GM12878 (cell line): ENCODE measurements around the gene ARHGAP26. TPM values are rescaled to one million over a fixed set of nuclear protein-coding genes. Genes with fewer than 3 reads are reported as not detected.

Experiments
- ATAC-seq: fragments of 200-7000 bp; cut with Tn5 transposase; 3 replicates; pipeline ENCODE4 v1.9.1; 2020; ENCODE audit warnings: mild to moderate bottlenecking, moderate library complexity
- BruUV-seq: library from RNA; stranded (reverse); fragments of 400-500 nt; replicated peaks from 2 replicates; lab custom pipeline; 2021; lab: Mats Ljungman, UMichigan
- CTCF ChIA-PET: fragments of 300-600 bp; sonication (Branson Sonifier 250); formaldehyde crosslinking; extraction: SDS; loops from one replicate; lab custom pipeline; 2021; ENCODE audit warnings: inconsistent platforms; lab: Yijun Ruan, JAX
- POLR2A ChIA-PET: fragments of 350-600 bp; formaldehyde crosslinking; extraction: SDS; loops from one replicate; lab custom pipeline; 2021; ENCODE audit warnings: inconsistent platforms; lab: Charles Lee
- RAD21 ChIA-PET: fragments of 300-600 bp; sonication (Branson Sonifier 250); formaldehyde crosslinking; loops from one replicate; lab custom pipeline; 2023; ENCODE audit warnings: antibody characterized with exemption; ENCODE audit not compliant: unreplicated experiment; lab: Charles Lee
- SMC1A ChIA-PET: fragments of 300-600 bp; sonication (Branson Sonifier 250); formaldehyde crosslinking; loops from one replicate; lab custom pipeline; 2023; ENCODE audit not compliant: unreplicated experiment, uncharacterized antibody; lab: Charles Lee
- DNase-seq: peaks from one replicate; pipeline ENCODE4 v3.0.0-alpha.2; 2011; ENCODE audit warnings: low read depth, low spot score
- FAIRE-seq: peaks from 3 replicates; lab custom pipeline; 2011; peaks lifted over from hg19 to GRCh38; lab: Jason Lieb, UNC
- H2AFZ ChIP-seq: 2 replicates; pipeline ENCODE4 v1.6.0; 2011; ENCODE audit warnings: low read depth, low read length, control low read depth; ENCODE audit not compliant: control insufficient read depth
- H3K27ac ChIP-seq: 2 replicates; pipeline ENCODE4 v1.5.1; 2011; ENCODE audit warnings: control low read depth; ENCODE audit not compliant: control insufficient read depth, insufficient read depth
- H3K27me3 ChIP-seq, 2 experiments: replicated peaks in 1 of 2; 2 replicates each; pipeline versions ENCODE4 v1.6.0 to v1.6.1; 2011; ENCODE audit warnings: low read length in 1 of 2; ENCODE audit not compliant: control insufficient read depth in 2 of 2, insufficient read depth in 2 of 2
- H3K36me3 ChIP-seq, 2 experiments: 2 replicates each; pipeline ENCODE4 v1.5.1; 2011; ENCODE audit warnings: low read length in 1 of 2; ENCODE audit not compliant: control insufficient read depth in 2 of 2, insufficient read depth in 2 of 2
- H3K4me1 ChIP-seq: 2 replicates; pipeline ENCODE4 v1.6.1; 2011; ENCODE audit warnings: mild to moderate bottlenecking, low read length, moderate library complexity, mixed read lengths; ENCODE audit not compliant: control insufficient read depth, insufficient read depth
- H3K4me2 ChIP-seq: 2 replicates; pipeline ENCODE4 v1.6.0; 2011; ENCODE audit warnings: control low read depth; ENCODE audit not compliant: control insufficient read depth, insufficient read depth
- H3K4me3 ChIP-seq: fragments of 200-600 bp; sonication (generic); 2 replicates; pipeline ENCODE4 v1.5.1; 2016
- H3K79me2 ChIP-seq: 2 replicates; pipeline ENCODE4 v1.6.0; 2011; ENCODE audit warnings: low read length; ENCODE audit not compliant: control insufficient read depth, insufficient read depth
- H3K9ac ChIP-seq: 2 replicates; pipeline ENCODE4 v1.8.0; 2011; ENCODE audit warnings: low read length, control low read depth, mixed read lengths; ENCODE audit not compliant: control insufficient read depth, insufficient read depth
- H3K9me3 ChIP-seq: replicated peaks from 3 replicates; pipeline ENCODE4 v1.5.1; 2011; ENCODE audit warnings: mild to moderate bottlenecking, low read length; ENCODE audit not compliant: control insufficient read depth, insufficient read depth
- H4K20me1 ChIP-seq: 2 replicates; pipeline ENCODE4 v1.6.0; 2011; ENCODE audit not compliant: control insufficient read depth, insufficient read depth
- CEBPB ChIP-seq, 2 experiments: fragments of 150-350 bp in 1 of 2; IDR thresholded peaks; 2 replicates each; pipeline ENCODE4 v1.6.1; 2012 to 2014; ENCODE audit warnings: low read depth in 2 of 2, low read length in 2 of 2, borderline replicate concordance in 1 of 2, inconsistent platforms in 1 of 2
- HCFC1 ChIP-seq: fragments of 150-350 bp; IDR thresholded peaks from 2 replicates; pipeline ENCODE4 v1.6.1; 2014; ENCODE audit warnings: low read length
- HDAC2 ChIP-seq: fragments of 200-600 bp; sonication (generic); IDR thresholded peaks from 2 replicates; pipeline ENCODE4 v1.6.1; 2017
- IRF4 ChIP-seq: IDR thresholded peaks from 2 replicates; pipeline ENCODE4 v1.6.1; 2011; ENCODE audit warnings: low read depth, low read length
- NFYB ChIP-seq: IDR thresholded peaks from 2 replicates; pipeline ENCODE4 v1.6.1; 2011; ENCODE audit warnings: low read depth, mild to moderate bottlenecking, low read length, improper control_type of control experiment, moderate library complexity; ENCODE audit not compliant: insufficient read depth
- POLR2AphosphoS2 ChIP-seq: IDR thresholded peaks from 2 replicates; pipeline ENCODE4 v1.6.1; 2011; ENCODE audit warnings: low read depth, mild to moderate bottlenecking, low read length, improper control_type of control experiment, moderate library complexity
- RAD51 ChIP-seq: fragments of 450-650 bp; IDR thresholded peaks from 2 replicates; pipeline ENCODE4 v1.6.1; 2016; ENCODE audit warnings: moderate library complexity, mild to moderate bottlenecking, inconsistent platforms
- SKIL ChIP-seq: fragments of 450-650 bp; IDR thresholded peaks from 2 replicates; pipeline ENCODE4 v1.6.1; 2017; ENCODE audit warnings: mild to moderate bottlenecking, low read depth, inconsistent platforms; ENCODE audit not compliant: poor library complexity, severe bottlenecking
- SUZ12 ChIP-seq: fragments of 200-600 bp; sonication (generic); IDR thresholded peaks from one replicate; pipeline ENCODE4 v1.6.1; 2018; ENCODE audit warnings: antibody characterized with exemption, mild to moderate bottlenecking; ENCODE audit not compliant: unreplicated experiment
- TBL1XR1 ChIP-seq: IDR thresholded peaks from 2 replicates; pipeline ENCODE4 v1.6.1; 2012; ENCODE audit warnings: low read depth, low read length, improper control_type of control experiment
- YY1 ChIP-seq: IDR thresholded peaks from 2 replicates; pipeline ENCODE4 v1.6.1; 2011; ENCODE audit warnings: low read depth, mild to moderate bottlenecking, low read length
- ZBTB11 ChIP-seq: fragments of 450-650 bp; formaldehyde crosslinking; IDR thresholded peaks from 2 replicates; pipeline ENCODE4 v1.5.0; 2022; ENCODE audit warnings: mild to moderate bottlenecking, missing genetic modification characterization
- ZNF687 ChIP-seq: fragments of 450-650 bp; IDR thresholded peaks from 2 replicates; pipeline ENCODE4 v1.6.1; 2017; ENCODE audit warnings: mild to moderate bottlenecking, moderate library complexity
- WGBS: methylation state at CpG from one replicate; pipeline ENCODE4 v1.1.6; 2016; ENCODE audit warnings: low lambda C conversion rate; ENCODE audit not compliant: insufficient replicate concordance, insufficient coverage; ENCODE audit errors: missing lambda C conversion rate; 5-methylcytosine and 5-hydroxymethylcytosine counted together
- in situ Hi-C: fragments of 300-500 bp; cut with MboI; formaldehyde crosslinking; loops from 9 replicates; pipeline ENCODE4 v1.14.3; 2018; ENCODE audit warnings: mixed read lengths
- intact Hi-C: fragments of 100-400 bp; cut with micrococcal nuclease; formaldehyde crosslinking; loops from one replicate; pipeline ENCODE4 v1.14.2; 2022; ENCODE audit not compliant: unreplicated experiment
- polyA plus RNA-seq, 11 experiments: library from polyadenylated mRNA; depleted of rRNA in 4 of 11; unstranded in 6 of 11; stranded (reverse) in 5 of 11; fragments of >200 nt; fragmentation: Nextera tagmentation in 4 of 11; fragmentation: Illumina TruSeq in 1 of 11; extraction: Ambion mirVana in 4 of 11; extraction: Trizol in 1 of 11; gene quantifications; 1 replicate in 1 of 11; 2 replicates in 10 of 11; pipeline versions ENCODE4 v1.2.1 to v1.2.3, GENCODE V29; 2011 to 2016; ENCODE audit warnings: inconsistent platforms in 2 of 11, missing spikeins in 2 of 11, low read depth in 1 of 11
- total RNA-seq, 4 experiments: library from RNA; depleted of rRNA in 3 of 4; stranded (reverse); fragments of >200 nt in 3 of 4; fragmentation: Illumina TruSeq in 1 of 4; extraction: Trizol in 1 of 4; gene quantifications; 2 replicates each; pipeline versions ENCODE4 v1.2.1 to v1.2.3, GENCODE V29; 2013 to 2021

Gene ARHGAP26
- total and polyA plus RNA-seq, 10 of the 15 experiments (the other 5 are each of a cell fraction or from before 2014, with no cell fraction given): 9.4 to 41.5 (median 19.3) TPM

GRCh38 chr5:142886956-142887355, 116.8 kb downstream of the ARHGAP26 start:
- H3K4me1 ChIP-seq: no peaks in the 10 kb centered on the region
- H3K4me2 ChIP-seq: no peak overlapping the region
- WGBS: 3% methylated on average over 2 of the region's 2 CpGs
- H3K27ac ChIP-seq: no peak overlapping the region
- POLR2A ChIA-PET: no interaction called here
- H3K4me3 ChIP-seq: no peak overlapping the region
- no peaks in the 10 kb centered on the region for H3K36me3 ChIP-seq
- no peaks in the 10 kb centered on the region for H3K79me2 ChIP-seq
- FAIRE-seq (no peak), ATAC-seq (no peak), DNase-seq (no peak)
- H3K27me3 ChIP-seq: no peaks in the 10 kb centered on the region
- H2AFZ ChIP-seq: no peak overlapping the region
- SMC1A ChIA-PET: interaction anchor here (1.0 kb wide), 1 partner anchor 12 kb away, joined by 5 read pairs; no protein-coding TSS in a partner anchor
- in situ Hi-C loops: loop anchor here (10.0 kb wide), 1 partner anchor 732 kb away; no protein-coding TSS in a partner anchor
- CTCF ChIA-PET: interaction anchor here (1.0 to 4.4 kb wide), 8 partner anchors 10 to 231 kb away, joined by 3 to 80 read pairs (median 24); no protein-coding TSS in a partner anchor
- no peaks in the 10 kb centered on the region for H3K9me3 ChIP-seq
- RAD21 ChIA-PET: no interaction called here
- H3K9ac ChIP-seq: no peak overlapping the region
- H4K20me1 ChIP-seq: no peaks in the 10 kb centered on the region
- BruUV-seq: no TSS peak
- intact Hi-C loops: loop anchor here (5.0 kb wide), 1 partner anchor 275 kb away; no protein-coding TSS in a partner anchor
- TF ChIP-seq RAD51 (no peak), POLR2AphosphoS2 (no peak), TBL1XR1 (no peak), HCFC1 (no peak), CEBPB (IDR thresholded peaks at IDR 0.05; ENCODE audit: borderline replicate concordance in 1 of 2, low read depth in 2 of 2, low read length in 2 of 2) (no peak), HDAC2 (no peak), NFYB (no peak), IRF4 (no peak), SKIL (no peak), ZBTB11 (CRISPR knock-in tag) (no peak), ZNF687 (no peak), SUZ12 (no peak), YY1 (no peak)
